Measurements from ENCODE around the gene USE1.
A peak's percentile ranks its signal among the peaks of the same experiment; 100 is the strongest.
"Not testable (repeated sequence)": the region's sequence is repeated elsewhere in the genome, so short reads cannot be mapped to it uniquely, and the experiment has no call there.

The USE1 gene, protein sequence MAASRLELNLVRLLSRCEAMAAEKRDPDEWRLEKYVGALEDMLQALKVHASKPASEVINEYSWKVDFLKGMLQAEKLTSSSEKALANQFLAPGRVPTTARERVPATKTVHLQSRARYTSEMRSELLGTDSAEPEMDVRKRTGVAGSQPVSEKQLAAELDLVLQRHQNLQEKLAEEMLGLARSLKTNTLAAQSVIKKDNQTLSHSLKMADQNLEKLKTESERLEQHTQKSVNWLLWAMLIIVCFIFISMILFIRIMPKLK
- total RNA-seq: 3.2 to 16.7 (median 6.3) reads per million in 18 experiments

GRCh38 chr19:17215127-17215971 is at the start of gene USE1:
Gene USE1 (plus strand): TSS chr19:17215357. CDS start chr19:17215406, 49 bp downstream.
- peak; percentile 89 to 91 for DNase-seq

DNA sequence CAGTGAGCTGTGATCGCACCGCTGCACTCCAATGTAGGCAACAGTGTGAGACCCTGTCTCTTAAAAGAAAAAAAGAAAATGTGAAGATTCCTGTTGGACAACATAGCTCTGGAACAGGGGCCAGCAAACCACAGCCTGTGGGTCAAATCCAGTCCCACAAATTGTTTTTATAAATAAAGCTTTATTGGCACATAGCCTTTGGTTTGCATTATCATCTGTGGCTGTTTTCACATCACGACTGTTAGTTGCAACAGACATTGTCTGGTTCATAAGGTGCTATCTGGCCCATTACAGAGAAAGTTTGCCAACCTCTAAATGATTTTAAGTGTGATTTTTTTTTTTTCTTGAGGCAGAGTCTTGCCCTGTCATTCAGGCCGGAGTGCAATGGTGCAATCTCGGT is 49.4 kb upstream of the USE1 start:
- DNase-seq: no peak

DNA sequence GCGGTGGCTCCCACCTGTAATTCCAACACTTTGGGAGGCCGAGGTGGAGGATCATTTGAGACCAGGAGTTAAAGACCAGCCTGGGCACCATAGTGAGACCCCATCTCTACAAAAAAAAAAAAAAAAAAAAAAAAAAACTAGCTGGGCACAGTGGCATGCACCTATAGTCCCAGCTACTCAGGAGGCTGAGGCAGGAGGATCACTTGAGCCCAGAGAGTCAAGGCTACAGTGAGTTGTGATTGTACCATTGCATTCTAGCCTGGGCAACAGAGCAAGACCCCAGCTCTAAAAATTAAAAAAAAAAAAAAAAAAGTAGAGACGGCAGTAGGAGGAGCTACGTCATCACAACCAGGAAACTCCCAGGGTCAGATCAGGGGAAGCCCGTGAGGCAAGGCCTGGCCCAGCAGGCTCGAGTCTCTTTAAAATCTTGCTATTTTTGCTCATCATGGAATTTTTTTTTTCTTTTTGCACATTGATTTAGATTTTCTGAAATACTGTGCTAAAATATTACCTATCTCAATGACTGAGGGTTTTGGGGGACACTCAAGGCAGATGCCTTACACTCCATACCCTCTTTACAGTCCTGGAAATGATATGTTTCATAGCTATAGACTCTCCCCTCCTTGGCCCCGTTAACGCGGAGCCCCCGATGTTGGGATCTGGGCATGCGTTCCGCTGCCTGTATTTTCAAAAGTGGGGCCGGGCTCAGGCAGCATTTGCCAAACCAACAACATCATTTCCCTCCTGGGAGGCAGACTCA is 44.4 kb upstream of the USE1 start:
- DNase-seq: peak in 1 of 2 donors; percentile 12

- DNase-seq: no peak
These were observed 43.3 kb upstream of the USE1 start for GRCh38 chr19:17171874-17172273.

DNA sequence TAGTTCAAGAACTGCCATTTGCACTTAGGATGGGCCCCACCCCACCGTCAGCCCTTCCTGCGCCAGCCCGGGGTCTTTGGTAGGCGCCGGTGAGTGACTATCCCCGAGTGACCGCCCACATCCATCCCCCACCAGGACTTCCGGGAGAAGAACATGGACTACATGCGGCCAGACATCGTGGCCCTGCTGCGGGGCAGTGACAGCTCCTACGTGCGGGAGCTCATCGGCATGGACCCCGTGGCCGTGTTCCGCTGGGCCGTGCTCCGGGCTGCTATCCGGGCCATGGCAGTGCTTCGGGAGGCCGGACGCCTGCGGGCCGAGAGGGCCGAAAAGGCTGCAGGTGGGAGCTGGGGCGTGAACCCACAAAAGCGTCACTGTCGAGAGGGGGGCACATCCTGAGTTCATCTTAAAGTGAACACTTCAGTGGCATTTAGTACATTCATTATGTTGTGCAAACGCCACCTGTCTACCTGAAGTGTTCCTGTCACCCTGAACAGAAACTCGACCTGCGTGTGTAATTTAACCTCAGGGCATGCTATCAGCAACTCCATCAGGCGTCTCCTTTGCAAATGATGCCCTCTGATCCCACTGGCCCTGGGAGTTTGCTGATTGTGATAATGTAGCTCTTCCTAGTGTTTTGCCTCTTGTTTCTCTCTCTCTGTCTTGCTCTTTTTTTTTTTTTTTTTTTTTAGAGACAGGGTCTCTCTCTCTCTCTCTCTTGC is 42.4 kb upstream of the USE1 start:
- no peak for DNase-seq

DNA sequence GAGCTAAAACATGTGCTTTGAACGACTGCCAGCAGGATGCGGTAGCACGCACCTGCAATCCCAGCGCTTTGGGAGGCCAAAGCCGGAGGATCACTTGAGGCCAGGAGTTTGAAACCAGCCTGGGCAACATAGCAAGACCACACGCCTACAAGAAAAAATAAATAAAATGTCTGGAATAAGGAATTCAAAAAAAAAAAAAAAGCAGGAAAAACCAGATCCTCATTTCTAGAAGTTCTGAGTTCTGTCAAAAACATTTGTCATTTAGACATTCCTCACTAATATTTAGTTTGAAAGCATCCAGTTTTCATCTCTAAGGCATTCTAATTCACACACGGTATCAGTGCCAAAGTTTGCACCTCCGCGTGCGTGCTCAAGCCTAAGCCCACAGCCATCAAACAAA is 36.9 kb upstream of the USE1 start:
- no peak for DNase-seq

- DNase-seq: no peak
These were observed 34.0 kb upstream of the USE1 start for GRCh38 chr19:17180997-17181702.

GRCh38 chr19:17183271-17183761 is 31.8 kb upstream of the USE1 start:
- DNase-seq: peak in 1 of 2 donors; percentile 13

DNA sequence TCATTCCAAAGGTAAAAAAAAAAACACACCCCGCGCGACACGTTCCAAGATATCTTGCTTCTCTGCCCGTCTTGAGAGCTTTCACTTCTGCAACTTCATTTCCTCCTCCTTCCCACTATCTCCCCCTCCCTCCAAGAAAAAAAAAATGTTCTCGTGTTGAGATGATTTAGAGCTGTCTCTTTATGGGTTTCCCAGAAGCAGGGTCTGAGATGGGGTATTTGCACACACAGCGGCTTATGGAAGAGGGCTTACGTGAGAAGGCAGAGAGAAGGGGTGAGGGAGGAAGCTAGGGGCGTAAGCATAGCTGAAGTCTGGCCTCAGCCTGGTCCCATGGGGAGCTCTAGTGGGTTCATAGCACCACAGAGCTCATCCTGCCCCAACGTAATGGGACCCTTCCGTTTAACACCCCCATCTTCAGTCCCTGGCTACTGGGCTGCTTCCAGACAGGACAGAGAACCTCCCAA is 31.3 kb upstream of the USE1 start:
- DNase-seq: peak; percentile 49 to 55

GRCh38 chr19:17184371-17184841 is 30.8 kb upstream of the USE1 start:
- DNase-seq: peak; percentile 70 to 86

DNA sequence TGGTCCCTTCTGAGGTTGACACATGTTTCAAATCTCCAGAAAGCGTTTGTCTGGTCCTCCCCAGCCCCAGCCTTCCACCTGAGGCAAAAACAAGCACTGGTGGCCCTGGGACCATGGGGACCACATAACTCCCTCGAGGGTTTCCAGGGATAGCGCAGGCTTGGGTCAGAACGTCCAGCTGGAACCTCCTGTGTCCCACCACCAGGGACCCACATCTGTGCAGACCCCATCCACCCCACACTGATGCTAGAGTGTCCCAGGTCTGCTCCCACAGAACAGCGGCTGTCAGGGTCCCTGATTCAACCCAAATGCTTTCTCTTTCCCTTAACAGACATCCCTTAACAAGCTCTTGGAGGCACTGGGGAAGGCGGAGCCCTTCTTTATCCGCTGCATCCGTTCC is 29.6 kb upstream of the USE1 start:
- no peak for DNase-seq

DNA sequence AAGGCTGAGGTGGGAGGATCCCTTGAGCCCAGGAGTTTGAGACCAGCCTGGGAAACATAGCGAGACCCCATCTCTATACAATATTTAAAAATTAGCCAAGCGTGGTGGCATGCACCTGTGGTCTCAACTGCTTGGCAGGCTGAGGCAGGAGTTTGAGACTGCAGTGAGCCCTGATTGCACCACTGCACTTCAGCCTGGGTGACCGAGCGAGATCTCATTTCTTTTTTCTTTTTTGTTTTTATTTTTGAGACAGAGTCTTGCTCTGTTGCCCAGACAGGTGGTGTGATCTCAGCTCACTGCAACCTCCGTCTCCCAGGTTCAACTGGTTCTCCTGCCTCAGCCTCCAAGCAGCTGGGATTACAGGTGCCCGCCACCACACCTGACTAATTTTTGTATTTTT is 23.4 kb upstream of the USE1 start:
- not testable (repeated sequence) for DNase-seq

- no peak for DNase-seq
These were observed 22.4 kb upstream of the USE1 start for GRCh38 chr19:17192751-17193150.

DNA sequence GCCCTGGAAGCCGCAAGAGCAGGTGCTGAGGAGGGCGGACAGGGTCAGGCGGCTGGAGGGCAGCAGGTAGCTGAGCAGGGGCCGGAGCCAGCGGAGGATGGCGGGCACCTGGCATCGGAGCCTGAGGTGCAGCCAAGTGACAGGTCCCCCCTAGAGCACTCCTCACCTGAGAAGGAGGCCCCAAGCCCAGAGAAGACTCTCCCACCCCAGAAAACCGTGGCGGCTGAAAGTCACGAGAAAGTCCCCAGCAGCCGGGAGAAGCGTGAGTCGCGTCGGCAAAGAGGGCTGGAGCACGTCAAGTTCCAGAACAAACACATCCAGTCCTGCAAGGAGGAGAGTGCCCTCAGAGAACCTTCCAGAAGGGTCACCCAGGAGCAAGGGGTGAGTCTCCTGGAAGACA is 20.5 kb upstream of the USE1 start:
- no peak for DNase-seq

- no peak for DNase-seq
These were observed 20.1 kb upstream of the USE1 start for GRCh38 chr19:17195106-17195505.

DNA sequence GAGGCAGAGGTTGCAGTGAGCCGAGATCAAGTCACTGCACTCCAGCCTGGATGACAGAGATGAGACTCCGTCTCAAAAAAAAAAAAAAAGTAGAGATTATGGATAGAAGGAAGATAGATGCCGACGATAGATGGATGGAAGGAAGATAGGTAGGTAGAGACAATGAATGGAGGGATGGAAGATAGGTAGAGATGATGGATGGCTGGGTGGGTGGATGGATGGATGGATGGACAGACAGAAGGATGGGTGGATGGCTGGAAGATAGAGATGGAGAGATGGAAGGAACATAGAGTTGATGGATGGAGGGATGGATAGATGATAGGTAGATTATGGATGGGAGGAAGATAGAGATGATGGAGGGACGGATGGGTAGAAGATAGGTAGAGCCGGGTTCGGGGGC is 18.5 kb upstream of the USE1 start:
- DNase-seq: no peak

DNA sequence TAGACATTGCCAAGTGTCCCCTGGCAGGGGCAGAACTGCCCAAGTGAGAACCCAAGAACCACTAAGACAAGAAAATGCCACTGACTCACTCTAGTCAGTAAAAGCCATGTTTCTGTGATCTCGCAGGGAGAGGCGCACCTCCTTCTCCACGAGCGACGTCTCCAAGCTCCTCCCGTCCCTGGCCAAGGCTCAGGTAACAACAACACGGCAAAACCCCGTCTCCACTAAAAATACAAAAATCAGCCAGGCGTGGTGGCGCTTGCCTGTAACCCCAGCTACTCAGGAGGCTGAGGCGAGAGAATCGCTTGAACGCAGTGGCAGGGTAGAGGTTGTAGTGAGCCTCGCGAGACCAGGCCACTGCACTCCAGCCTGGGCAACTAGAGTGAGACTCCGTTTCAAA is 17.5 kb upstream of the USE1 start:
- DNase-seq: no peak

- no peak for DNase-seq
These were observed 14.6 kb upstream of the USE1 start for GRCh38 chr19:17200408-17201079.

DNA sequence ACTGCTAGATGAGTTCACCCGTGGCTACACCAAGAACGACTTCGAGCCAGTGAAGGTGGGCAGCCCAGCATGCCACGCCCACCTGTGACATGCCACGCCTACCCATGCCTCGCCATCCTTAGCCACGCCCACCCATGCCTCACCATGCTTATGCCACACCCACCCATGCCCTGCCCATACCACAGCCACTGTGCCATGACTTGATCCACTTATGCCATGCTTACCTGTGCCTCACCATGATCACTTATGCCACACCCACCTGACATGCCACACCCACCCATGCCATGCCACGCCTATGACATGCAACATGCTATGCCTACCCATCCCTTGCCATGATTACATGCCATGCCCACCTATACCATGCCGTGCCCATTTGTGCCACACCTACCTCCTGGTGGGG is 12.9 kb upstream of the USE1 start:
- peak in 1 of 2 donors; percentile 24 for DNase-seq

DNA sequence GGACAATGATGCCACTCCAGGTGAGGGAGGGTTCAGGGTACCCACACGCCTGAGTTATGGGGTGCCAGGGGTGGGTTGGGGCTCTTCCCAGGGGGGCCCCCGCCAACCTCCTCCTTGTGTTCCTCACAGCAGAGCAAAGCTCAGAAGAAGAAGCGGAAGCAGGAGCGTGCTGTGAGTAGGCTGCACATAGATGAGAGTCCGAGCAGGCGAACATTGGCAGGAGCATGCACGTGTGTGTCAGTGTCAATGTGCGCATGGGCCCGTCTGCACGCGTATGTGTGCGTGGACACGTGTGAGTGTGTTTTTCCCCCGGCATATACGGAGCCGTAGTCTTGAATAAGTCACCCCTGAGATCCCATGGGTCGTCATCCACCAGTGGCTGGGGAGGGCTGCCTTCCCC is 12.4 kb upstream of the USE1 start:
- no peak for DNase-seq
